Measurements from ENCODE around the gene ZBTB7A. TPM values are rescaled to one million over a fixed set of nuclear protein-coding genes. Genes with fewer than 3 reads are reported as not detected.

Gene ZBTB7A
- total RNA-seq, 2 experiments from 2014 or later, result 46.6 TPM

DNA sequence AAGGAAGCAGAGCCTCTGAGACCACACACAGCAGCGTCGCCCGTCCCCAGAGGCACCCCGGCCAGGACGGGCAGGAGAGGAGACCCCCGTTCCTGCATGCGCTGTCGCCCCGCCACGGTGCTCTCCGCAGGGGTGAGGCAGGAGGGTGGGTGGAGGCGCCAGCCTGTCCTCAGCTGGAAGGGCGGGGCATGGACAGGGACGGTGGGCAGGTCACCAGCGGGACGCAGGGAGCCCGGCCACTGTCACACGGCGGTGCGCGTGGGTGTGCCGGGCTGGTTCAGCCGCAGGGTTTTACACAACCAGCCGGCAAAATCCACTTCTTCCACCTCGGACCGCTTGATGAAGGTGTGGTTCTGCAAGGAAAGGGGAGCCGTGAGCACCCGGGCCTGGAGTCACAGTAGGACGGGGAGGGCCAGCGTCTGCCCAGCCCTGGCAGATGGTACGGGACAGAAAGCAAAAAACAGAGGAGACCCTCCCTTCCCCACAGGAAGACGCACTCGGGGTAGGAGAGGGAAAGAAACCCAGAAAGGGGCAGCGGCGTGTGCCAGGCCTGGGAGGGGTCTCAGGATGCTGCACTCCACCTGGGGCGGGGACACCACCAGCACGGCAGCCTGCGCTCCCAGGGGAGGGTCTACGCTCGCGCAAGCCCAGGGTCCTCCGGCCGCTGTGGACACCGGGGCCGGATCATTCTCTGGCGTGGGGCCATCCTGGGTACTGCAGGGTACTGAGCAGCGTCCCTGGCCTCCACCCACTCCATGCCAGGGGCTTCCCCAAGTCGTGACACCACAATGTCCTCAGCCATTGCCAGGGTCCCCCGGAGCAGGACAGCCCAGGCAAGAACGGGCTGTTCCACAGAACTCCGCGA lies 23.9 kb upstream of the ZBTB7A start:
- no peaks in the 10 kb centered on the region for H3K9me3 Mint-ChIP-seq
- intact Hi-C loops (cut with micrococcal nuclease), result no loop called here
- H3K27me3 Mint-ChIP-seq, result no peaks in the 10 kb centered on the region
- POLR2A ChIA-PET, result interaction anchor here (1.0 to 3.6 kb wide), 5 partner anchors 8 to 25 kb away, joined by 3 to 20 read pairs (median 5); no protein-coding TSS in a partner anchor
- peak overlapping the region; percentile 75 for H3K4me3 Mint-ChIP-seq
- DNase-seq, result no peak
- CTCF ChIA-PET, result interaction anchor here (1.3 to 2.0 kb wide), 2 partner anchors 13 to 49 kb away, joined by 4 to 5 read pairs; no protein-coding TSS in a partner anchor
- peaks cover 20% of the 10 kb centered on the region for H3K36me3 Mint-ChIP-seq (ENCODE audit: low read depth)
- TF ChIP-seq, protein P1, sequence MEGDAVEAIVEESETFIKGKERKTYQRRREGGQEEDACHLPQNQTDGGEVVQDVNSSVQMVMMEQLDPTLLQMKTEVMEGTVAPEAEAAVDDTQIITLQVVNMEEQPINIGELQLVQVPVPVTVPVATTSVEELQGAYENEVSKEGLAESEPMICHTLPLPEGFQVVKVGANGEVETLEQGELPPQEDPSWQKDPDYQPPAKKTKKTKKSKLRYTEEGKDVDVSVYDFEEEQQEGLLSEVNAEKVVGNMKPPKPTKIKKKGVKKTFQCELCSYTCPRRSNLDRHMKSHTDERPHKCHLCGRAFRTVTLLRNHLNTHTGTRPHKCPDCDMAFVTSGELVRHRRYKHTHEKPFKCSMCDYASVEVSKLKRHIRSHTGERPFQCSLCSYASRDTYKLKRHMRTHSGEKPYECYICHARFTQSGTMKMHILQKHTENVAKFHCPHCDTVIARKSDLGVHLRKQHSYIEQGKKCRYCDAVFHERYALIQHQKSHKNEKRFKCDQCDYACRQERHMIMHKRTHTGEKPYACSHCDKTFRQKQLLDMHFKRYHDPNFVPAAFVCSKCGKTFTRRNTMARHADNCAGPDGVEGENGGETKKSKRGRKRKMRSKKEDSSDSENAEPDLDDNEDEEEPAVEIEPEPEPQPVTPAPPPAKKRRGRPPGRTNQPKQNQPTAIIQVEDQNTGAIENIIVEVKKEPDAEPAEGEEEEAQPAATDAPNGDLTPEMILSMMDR (IDR thresholded peaks at IDR 0.05), result no peak
- peak overlapping the region; percentile 92 for H3K27ac Mint-ChIP-seq
- no peak for ATAC-seq
- H3K4me1 Mint-ChIP-seq (ENCODE audit: low read depth), result peaks cover 46% of the 10 kb centered on the region

DNA sequence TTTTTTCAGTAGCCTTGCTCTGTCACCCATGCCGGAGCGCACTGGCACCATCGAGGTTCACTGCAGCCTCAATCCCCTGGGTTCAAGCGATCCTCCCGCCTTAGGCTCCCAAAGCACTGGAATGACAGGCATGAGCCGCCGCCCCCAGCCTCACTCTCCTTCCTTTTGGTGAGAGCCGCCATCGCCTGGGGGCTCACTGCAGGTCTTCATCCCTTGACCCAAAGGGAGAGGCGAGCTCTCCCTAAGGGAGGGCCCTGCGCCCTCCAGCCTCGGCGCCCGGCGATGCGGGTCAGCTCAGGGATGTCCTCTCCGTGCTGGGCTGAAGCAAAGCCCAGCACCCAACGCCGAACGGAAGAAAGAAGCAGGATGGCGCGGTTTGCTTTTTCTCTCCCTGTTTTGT lies 23.2 kb upstream of the ZBTB7A start:
- Mint-ChIP-seq H3K4me3 (peak overlapping the region; percentile 75), H3K4me1 (ENCODE audit: low read depth) (peaks cover 49% of the 10 kb centered on the region), H3K36me3 (ENCODE audit: low read depth) (peaks cover 20% of the 10 kb centered on the region), H3K27ac (peak overlapping the region; percentile 92), H3K27me3 (no peaks in the 10 kb centered on the region), H3K9me3 (no peaks in the 10 kb centered on the region)
- ChIA-PET POLR2A (interaction anchor here (1.0 to 3.6 kb wide), 5 partner anchors 9 to 25 kb away, joined by 3 to 20 read pairs (median 5); no protein-coding TSS in a partner anchor), CTCF (interaction anchor here (1.3 to 2.0 kb wide), 2 partner anchors 14 to 50 kb away, joined by 4 to 5 read pairs; no protein-coding TSS in a partner anchor)
- intact Hi-C loops (cut with micrococcal nuclease), result no loop called here
- DNase-seq, result no peak
- no peak for ATAC-seq
- TF ChIP-seq, protein P1 (IDR thresholded peaks at IDR 0.05), result no peak

DNA sequence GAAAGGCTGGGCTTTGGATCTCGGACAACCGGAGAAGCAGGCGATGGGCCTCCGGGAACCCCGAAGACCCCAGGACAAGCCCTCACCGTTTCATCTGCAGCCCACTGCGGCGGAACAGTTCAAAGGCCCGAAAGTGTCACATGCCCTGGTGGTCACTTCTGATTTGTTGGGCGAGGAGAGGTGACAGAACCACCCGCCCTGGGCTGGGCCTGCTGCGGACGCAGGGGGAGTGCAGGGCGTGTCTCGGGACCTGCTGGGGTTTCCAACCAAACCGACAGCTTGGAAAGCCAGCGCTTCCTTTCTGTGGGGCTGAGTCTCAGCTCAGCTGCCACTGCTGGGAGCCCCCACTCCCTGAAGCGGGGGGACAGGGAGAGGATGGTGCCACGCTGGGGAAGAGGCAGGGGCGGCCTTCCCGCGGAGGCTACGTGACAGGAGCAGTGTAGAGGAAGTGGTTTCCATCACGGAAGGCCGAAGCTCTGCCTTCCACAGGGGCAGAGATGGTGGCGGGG lies 22.8 kb upstream of the ZBTB7A start:
- H3K4me3 Mint-ChIP-seq, result peak overlapping the region; percentile 75
- TF ChIP-seq, protein P1 (IDR thresholded peaks at IDR 0.05), result no peak
- H3K27ac Mint-ChIP-seq, result peak overlapping the region; percentile 92
- peaks cover 54% of the 10 kb centered on the region for H3K4me1 Mint-ChIP-seq (ENCODE audit: low read depth)
- CTCF ChIA-PET, result interaction anchor here (0.6 to 2.0 kb wide), 3 partner anchors 14 to 434 kb away, joined by 3 to 5 read pairs (median 4); no protein-coding TSS in a partner anchor
- H3K27me3 Mint-ChIP-seq, result no peaks in the 10 kb centered on the region
- ATAC-seq, result peak; percentile 84
- DNase-seq, result peak; percentile 88
- intact Hi-C loops (cut with micrococcal nuclease), result no loop called here
- no peaks in the 10 kb centered on the region for H3K9me3 Mint-ChIP-seq
- H3K36me3 Mint-ChIP-seq (ENCODE audit: low read depth), result peaks cover 20% of the 10 kb centered on the region
- POLR2A ChIA-PET, result interaction anchor here (1.0 to 3.6 kb wide), 6 partner anchors 9 to 26 kb away, joined by 3 to 20 read pairs (median 4); no protein-coding TSS in a partner anchor

DNA sequence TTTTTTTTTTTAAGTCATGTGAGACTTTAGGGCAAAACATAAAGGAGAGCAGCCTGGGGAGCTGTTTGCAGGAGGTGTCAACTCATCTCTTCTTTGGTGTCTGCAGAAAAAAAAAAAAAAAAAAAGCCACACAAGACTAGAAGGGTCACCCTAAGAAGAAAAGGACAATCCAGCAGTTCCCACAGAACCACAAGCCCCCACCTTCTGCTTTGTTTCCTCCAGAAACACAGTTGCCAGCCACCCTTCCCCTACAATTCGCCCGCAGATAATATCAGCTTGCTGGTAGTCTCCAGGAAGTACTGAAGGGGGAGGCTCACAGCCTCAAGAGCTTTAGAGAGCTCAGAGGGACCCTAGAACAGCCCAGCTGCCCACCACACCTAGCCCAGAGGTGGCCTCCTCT lies 22.3 kb upstream of the ZBTB7A start:
- ChIA-PET POLR2A (interaction anchor here (1.2 to 3.6 kb wide), 5 partner anchors 10 to 26 kb away, joined by 3 to 20 read pairs (median 5); no protein-coding TSS in a partner anchor), CTCF (interaction anchor here (0.6 to 2.0 kb wide), 3 partner anchors 15 to 434 kb away, joined by 3 to 5 read pairs (median 4); no protein-coding TSS in a partner anchor)
- H3K36me3 Mint-ChIP-seq (ENCODE audit: low read depth), result peaks cover 21% of the 10 kb centered on the region
- no peaks in the 10 kb centered on the region for H3K27me3 Mint-ChIP-seq
- peak overlapping the region; percentile 75 for H3K4me3 Mint-ChIP-seq
- peaks cover 56% of the 10 kb centered on the region for H3K4me1 Mint-ChIP-seq (ENCODE audit: low read depth)
- TF ChIP-seq, protein P1 (IDR thresholded peaks at IDR 0.05), result no peak
- intact Hi-C loops (cut with micrococcal nuclease), result no loop called here
- DNase-seq, result peak; percentile 76
- H3K27ac Mint-ChIP-seq, result peak overlapping the region; percentile 92
- peaks cover 1% of the 10 kb centered on the region for H3K9me3 Mint-ChIP-seq
- ATAC-seq, result peak; percentile 74

Data from activated CD8-positive, alpha-beta T cell treated with anti-CD3 and anti-CD28 coated beads for 36 hours (primary cell).